MM.1S (cell line): ENCODE results near the gene RAD23B.

Experiments
- EZH2 ChIP-seq: fragments of 300-600 bp; sonication (generic); optimal IDR thresholded peaks from 2 replicates; pipeline ENCODE3; 2017; ENCODE audit warnings: low read depth, mild to moderate bottlenecking, antibody characterized with exemption, low read length, mixed read lengths
- EZH2phosphoT487 ChIP-seq: fragments of 300-600 bp; sonication (generic); IDR thresholded peaks from 2 replicates; pipeline ENCODE4 v1.6.1; 2018; ENCODE audit warnings: antibody characterized with exemption, low read length
- TF ChIP-seq, protein P1 (sequence below): fragments of 300-600 bp; sonication (generic); IDR thresholded peaks from 2 replicates; pipeline ENCODE4 v1.5.1; 2016; ENCODE audit warnings: antibody characterized with exemption, low read length, mixed read lengths

- TF ChIP-seq EZH2 (no peak), EZH2phosphoT487 (no peak)
- TF ChIP-seq, protein P1, sequence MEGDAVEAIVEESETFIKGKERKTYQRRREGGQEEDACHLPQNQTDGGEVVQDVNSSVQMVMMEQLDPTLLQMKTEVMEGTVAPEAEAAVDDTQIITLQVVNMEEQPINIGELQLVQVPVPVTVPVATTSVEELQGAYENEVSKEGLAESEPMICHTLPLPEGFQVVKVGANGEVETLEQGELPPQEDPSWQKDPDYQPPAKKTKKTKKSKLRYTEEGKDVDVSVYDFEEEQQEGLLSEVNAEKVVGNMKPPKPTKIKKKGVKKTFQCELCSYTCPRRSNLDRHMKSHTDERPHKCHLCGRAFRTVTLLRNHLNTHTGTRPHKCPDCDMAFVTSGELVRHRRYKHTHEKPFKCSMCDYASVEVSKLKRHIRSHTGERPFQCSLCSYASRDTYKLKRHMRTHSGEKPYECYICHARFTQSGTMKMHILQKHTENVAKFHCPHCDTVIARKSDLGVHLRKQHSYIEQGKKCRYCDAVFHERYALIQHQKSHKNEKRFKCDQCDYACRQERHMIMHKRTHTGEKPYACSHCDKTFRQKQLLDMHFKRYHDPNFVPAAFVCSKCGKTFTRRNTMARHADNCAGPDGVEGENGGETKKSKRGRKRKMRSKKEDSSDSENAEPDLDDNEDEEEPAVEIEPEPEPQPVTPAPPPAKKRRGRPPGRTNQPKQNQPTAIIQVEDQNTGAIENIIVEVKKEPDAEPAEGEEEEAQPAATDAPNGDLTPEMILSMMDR = no peak
Measured at GRCh38 chr9:107336718-107337360, 53.8 kb downstream of the RAD23B start.
